Measurements from ENCODE around the gene ZSCAN2.
A peak's percentile ranks its signal among the peaks of the same experiment; 100 is the strongest.
"Not testable (repeated sequence)": the region's sequence is repeated elsewhere in the genome, so short reads cannot be mapped to it uniquely, and the experiment has no call there.

Gene ZSCAN2

GRCh38 chr15:84599906-84600305 is 903 bp upstream of the ZSCAN2 start:
- DNase-seq, result no peak

DNA sequence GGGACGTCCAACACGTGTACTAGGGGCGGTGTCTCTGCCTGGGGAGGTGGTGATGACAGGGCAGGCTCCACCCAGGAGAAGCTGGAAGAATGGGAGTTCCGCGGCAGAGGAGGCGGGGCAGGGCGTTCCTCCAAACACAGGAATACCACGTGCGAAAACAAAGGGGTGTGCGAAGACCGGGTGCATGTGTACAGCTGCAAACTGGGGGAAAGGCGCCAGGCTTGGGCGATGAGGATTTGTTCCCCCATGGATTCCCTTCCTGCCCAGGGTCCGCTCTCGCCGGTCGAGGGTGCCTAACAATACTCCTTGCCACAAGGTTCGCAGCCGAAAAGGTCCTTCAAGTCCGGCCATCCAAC is 500 bp upstream of the ZSCAN2 start:
- peak; percentile 55 to 73 for DNase-seq

DNA sequence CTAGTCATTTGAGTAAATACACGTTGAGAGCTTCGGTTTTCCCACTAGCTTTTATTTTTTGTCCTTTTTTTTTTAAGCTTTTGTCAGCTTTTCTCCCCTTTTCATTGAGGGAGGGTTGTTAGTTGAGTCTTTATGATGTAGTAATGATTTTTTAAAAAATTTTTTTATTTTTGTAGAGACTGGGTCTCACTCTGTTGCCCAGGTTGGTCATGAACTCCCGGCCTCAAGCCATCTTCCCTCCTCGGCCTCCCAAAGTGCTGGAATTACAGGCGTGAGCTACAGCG is 688 bp downstream of the ZSCAN2 start:
- no peak for DNase-seq

DNA sequence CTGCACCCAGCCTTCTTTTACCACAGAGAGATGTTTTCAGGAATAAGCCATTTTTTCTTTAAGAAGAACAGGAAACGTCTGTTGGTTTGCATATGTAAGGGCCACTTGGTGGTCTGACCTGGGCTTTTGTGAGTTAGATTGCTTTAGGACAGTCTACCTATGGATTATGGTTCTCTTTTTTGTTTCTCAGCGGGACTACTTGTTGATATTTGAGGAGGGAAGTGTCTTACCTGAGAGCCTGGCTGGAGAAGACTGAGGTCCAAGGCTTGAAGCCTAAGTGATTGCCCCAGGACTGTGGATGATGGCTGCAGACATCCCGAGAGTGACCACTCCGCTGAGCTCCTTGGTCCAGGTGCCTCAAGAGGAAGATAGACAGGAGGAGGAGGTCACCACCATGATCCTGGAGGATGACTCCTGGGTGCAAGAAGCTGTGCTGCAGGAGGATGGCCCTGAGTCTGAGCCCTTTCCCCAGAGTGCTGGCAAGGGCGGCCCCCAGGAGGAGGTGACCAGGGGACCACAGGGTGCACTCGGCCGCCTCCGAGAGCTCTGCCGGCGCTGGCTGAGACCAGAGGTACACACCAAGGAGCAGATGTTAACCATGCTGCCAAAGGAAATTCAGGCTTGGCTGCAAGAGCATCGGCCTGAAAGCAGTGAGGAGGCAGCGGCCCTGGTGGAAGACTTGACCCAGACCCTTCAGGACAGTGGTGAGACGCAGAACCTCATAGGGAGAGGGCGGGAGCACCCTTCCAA is 3.0 kb downstream of the ZSCAN2 start:
- DNase-seq, result no peak

DNA sequence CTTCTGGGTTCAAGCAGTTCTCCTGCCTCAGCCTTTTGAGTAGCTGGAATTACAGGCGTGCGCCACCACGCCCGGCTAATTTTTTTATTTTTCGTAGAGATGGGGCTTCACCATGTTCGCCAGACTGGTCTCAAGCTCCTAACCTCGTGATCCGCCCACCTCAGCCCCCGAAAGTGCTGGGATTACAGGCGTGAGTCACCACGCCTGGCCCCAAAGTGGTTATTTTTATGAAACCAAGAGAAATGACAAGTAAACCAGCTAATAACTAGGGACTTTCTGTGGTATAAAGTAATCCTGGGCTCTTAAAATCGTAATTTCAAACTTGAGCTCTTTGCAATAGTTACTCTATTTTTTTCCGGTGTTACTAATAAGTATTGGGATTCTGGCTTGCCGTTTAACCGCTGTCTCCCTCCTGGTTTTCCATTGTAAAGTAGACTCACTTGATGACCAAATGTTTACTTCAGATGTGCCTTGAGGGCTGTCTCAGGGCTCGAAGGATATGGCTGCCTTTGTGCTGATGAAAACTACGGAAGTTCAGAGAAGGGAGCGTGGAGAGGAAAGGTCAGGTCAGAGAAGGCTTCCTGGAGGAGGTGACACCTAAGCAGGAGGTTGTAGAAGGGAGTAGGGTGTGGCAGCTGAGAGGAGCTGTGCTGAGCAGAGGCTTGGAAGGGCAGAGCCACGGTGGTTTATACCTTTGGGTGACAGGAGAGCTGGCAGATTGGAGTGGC is 4.2 kb downstream of the ZSCAN2 start:
- no peak for DNase-seq

GRCh38 chr15:84605554-84605882 is 4.7 kb downstream of the ZSCAN2 start:
- DNase-seq, result no peak

GRCh38 chr15:84606653-84607120 is 5.9 kb downstream of the ZSCAN2 start:
- no peak for DNase-seq

GRCh38 chr15:84608707-84609284 is 8.0 kb downstream of the ZSCAN2 start:
- DNase-seq, result no peak

GRCh38 chr15:84609818-84610525 is 9.2 kb downstream of the ZSCAN2 start:
- no peak for DNase-seq

- no peak for DNase-seq
Measured at GRCh38 chr15:84611631-84612030, 10.8 kb downstream of the ZSCAN2 start.

DNA sequence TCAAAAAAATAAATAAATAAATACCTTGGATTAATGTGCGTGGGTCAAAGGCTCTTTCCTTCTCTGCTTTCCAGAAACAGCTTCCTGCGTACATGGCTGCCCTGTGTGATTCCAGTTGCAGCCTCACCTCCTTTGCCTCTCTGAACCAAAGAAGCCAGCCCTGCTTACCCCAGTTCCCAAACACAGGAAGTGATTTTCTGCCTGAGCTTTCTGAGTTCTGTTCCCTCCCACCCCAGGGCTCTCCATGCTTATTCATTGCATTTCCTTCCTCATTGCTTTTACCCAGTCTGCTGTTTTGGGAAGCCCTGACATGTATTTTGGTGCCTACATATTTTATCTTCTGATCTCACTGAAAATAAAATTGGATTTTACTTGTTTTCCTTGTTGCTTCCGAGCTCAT is 15.4 kb downstream of the ZSCAN2 start:
- DNase-seq, result no peak

GRCh38 chr15:84620626-84621025 is 19.8 kb downstream of the ZSCAN2 start:
- no peak for DNase-seq

- DNase-seq, result no peak
Measured at GRCh38 chr15:84621358-84621979, 20.7 kb downstream of the ZSCAN2 start.

GRCh38 chr15:84624359-84624758 is 23.6 kb downstream of the ZSCAN2 start:
- no peak for DNase-seq

GRCh38 chr15:84625123-84625522 is 24.3 kb downstream of the ZSCAN2 start:
- no peak for DNase-seq

DNA sequence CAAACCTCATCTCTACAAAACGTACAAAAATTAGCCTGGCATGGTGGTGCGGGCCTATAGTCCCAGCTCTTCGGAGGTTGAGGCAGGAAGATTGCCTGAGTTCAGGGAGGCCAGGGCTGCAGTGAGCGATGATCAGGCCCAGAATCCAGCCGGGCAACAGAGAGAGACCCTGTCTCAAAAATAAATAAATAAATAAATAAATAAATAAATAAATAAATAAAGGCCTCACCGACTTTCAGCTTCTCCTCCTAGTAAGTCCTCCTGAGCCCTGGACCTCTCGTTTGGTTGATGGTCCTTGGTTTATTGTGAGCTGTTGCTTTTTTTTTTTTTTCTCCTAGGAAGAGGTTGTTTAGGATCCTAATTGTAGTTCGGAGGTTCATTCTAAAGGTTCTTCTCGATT is 28.2 kb downstream of the ZSCAN2 start:
- no peak for DNase-seq

DNA sequence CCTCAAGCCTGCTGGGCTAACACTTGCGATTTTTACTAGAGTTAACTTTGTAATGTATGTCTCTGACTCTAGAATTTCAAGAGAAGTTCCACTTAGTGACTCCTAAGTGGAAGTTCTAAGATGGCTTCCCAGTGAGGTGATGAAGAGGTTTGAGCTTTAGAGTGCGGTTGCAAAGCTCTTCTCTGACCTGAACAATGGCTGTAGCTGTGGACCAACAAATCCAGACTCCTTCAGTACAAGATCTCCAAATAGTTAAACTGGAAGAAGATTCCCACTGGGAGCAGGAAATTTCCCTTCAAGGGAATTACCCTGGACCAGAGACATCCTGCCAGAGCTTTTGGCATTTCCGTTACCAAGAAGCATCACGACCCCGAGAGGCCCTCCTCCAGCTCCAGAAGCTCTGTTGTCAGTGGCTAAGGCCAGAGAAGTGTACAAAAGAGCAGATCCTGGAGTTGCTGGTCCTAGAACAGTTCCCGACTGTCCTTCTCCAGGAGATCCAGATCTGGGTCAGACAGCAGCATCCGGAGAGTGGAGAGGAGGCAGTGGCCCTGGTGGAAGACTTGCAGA is 31.0 kb downstream of the ZSCAN2 start:
- DNase-seq, result no peak

DNA sequence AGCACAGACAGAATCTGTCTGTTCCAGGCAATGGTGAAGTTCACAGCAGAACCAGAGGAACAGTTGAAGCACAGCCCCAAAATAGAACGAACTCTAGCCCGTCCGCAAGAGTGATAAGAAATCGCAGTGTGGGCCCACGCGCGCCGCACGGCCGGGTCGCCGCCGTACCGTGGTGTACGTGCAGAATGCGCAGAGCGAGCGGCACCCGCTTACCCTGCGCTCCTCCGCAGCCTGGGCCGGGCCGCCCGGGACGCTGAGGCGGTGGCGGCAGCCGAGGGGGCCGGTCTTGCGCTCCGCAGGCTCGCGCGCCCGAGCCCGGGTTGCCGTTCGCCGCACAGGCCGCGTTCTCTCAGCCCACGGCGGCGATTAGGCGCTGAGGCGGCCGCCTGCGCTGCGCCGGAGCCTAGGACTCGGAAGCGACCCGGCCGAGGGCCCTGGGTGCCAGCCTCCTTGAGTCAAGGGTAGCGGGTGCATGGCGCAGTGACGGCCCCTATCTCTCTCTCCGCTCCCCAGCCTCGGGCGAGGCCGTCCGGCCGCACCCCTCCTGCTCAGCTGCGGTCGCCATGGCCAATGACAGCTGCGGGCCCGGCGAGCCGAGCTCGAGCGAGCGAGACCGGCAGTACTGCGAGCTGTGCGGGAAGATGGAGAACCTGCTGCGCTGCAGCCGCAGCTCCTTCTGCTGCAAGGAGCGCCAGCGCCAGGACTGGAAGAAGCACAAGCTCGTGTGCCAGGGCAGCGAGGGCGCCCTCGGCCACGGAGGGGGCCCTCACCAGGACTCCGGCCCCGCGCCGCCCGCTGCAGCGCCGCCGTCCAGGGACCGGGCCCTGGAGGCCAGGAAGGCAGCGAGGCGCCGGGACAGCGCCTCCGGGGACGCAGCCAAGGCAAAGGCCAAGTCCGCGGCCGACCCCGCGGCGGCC is 32.8 kb downstream of the ZSCAN2 start:
- DNase-seq, result peak in 1 of 2 experiments; percentile 15

GRCh38 chr15:84634228-84634837 is 33.5 kb downstream of the ZSCAN2 start:
- no peak for DNase-seq

DNA sequence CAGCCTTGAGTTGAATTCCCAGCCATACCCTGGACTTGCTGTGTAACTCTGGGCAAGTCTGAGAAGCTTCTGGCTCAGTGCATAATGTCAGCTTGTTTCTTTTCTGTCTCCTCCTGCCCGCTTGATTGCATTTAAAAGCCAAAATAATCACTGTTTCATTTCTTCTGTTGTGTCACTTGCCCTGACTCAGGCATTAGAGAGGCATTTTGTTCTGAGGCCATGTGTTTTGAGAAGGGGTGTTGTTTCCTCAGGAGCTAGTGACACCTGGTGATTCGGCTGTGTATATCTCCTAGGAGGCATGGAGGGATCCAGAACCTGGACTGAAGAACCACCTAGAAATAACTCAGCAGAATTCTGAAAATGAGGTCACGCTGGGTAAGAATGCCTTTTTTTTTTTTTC is 37.3 kb downstream of the ZSCAN2 start:
- DNase-seq, result no peak

GRCh38 chr15:84641871-84642270 is 41.1 kb downstream of the ZSCAN2 start:
- DNase-seq, result not testable (repeated sequence)

Measured in NCI-H187 (cell line).